ENCODE data around the gene SH3GL1. TPM values are rescaled to one million over a fixed set of nuclear protein-coding genes. Genes with fewer than 3 reads are reported as not detected.

Gene SH3GL1
- total and polyA plus RNA-seq, 12 donors, result 13.1 to 41.8 (median 18.0) TPM

- intact Hi-C loops (cut with DNase I), result no loop called here
- H3K27ac ChIP-seq, result no peak overlapping the region
- TF ChIP-seq CTCF (IDR thresholded peaks at IDR 0.05), result no peak
- ATAC-seq (no peak), DNase-seq (no peak)
- 83 to 84% methylated on average over 22 of the region's 22 CpGs for WGBS, 2 donors
- no peaks in the 10 kb centered on the region for H3K9me3 ChIP-seq
- H3K36me3 ChIP-seq, result peaks cover 6 to 96% (median 45%) of the 10 kb centered on the region in 9 donors
- H3K4me1 ChIP-seq, result peaks cover 3 to 13% (median 7%) of the 10 kb centered on the region in 9 donors
- H3K4me3 ChIP-seq, result no peak overlapping the region
- no peaks in the 10 kb centered on the region for H3K27me3 ChIP-seq
Measured at GRCh38 chr19:4362831-4363545, 37.4 kb downstream of the SH3GL1 start.

- no peaks in the 10 kb centered on the region for H3K27me3 ChIP-seq
- no peaks in the 10 kb centered on the region for H3K9me3 ChIP-seq
- H3K36me3 ChIP-seq, result peaks cover 6 to 96% (median 45%) of the 10 kb centered on the region in 9 donors
- intact Hi-C loops (cut with DNase I), result no loop called here
- WGBS, 2 donors, result 84 to 86% methylated on average over 32 of the region's 32 CpGs
- DNase-seq (no peak), ATAC-seq (no peak)
- no peak overlapping the region for H3K4me3 ChIP-seq
- no peak for TF ChIP-seq CTCF (IDR thresholded peaks at IDR 0.05)
- peaks cover 0 to 6% (median under 1%) of the 10 kb centered on the region in 9 donors for H3K4me1 ChIP-seq
- no peak overlapping the region for H3K27ac ChIP-seq
Measured at GRCh38 chr19:4362101-4362828, 38.1 kb downstream of the SH3GL1 start.

GRCh38 chr19:4361152-4362046, 38.9 kb downstream of the SH3GL1 start:
- Histone ChIP-seq H3K36me3 (peaks cover 6 to 96% (median 43%) of the 10 kb centered on the region in 9 donors), H3K4me3 (no peak overlapping the region), H3K27me3 (no peaks in the 10 kb centered on the region), H3K4me1 (no peaks in the 10 kb centered on the region), H3K27ac (no peak overlapping the region), H3K9me3 (no peaks in the 10 kb centered on the region)
- intact Hi-C loops (cut with DNase I), result no loop called here
- no peak for TF ChIP-seq CTCF (IDR thresholded peaks at IDR 0.05)
- 85 to 89% methylated on average over 50 of the region's 50 CpGs for WGBS, 2 donors
- ATAC-seq (peak in 1 of 8 donors; percentile 14), DNase-seq (no peak)

GRCh38 chr19:4360641-4361151, 39.7 kb downstream of the SH3GL1 start:
- Histone ChIP-seq H3K4me1 (no peaks in the 10 kb centered on the region), H3K9me3 (no peaks in the 10 kb centered on the region), H3K27ac (no peak overlapping the region), H3K4me3 (no peak overlapping the region), H3K36me3 (peaks cover 6 to 96% (median 36%) of the 10 kb centered on the region in 9 donors), H3K27me3 (no peaks in the 10 kb centered on the region)
- DNase-seq, result no peak
- WGBS, 2 donors, result 77 to 79% methylated on average over 12 of the region's 12 CpGs
- intact Hi-C loops (cut with DNase I), result no loop called here
- no peak for TF ChIP-seq CTCF (IDR thresholded peaks at IDR 0.05)
- ATAC-seq, result no peak

Measured in heart right ventricle (tissue), 16 donors.